Measurements from ENCODE around the gene NUP210L. TPM values are rescaled to one million over a fixed set of nuclear protein-coding genes. Genes with fewer than 3 reads are reported as not detected.
A peak's percentile ranks its signal among the peaks of the same experiment; 100 is the strongest.

NUP210L gene
- total RNA-seq, 2 donors from 2014 or later: 0.07 to 0.11 TPM

GRCh38 chr1:153957744-153958110 lies 197.1 kb downstream of the NUP210L start:
- peak overlapping the region; percentile 96 for H3K27ac Mint-ChIP-seq
- peaks cover 33% of the 10 kb centered on the region for H3K4me1 Mint-ChIP-seq
- peak overlapping the region; percentile 98 for H3K4me3 Mint-ChIP-seq
- Histone ChIP-seq H3K27ac (ENCODE audit: low read depth, low read length) (peak overlapping the region; percentile 63), H3K9me3 (ENCODE audit: control insufficient read depth, low read length) (no peaks in the 10 kb centered on the region), H3K9ac (ENCODE audit: extremely low read depth, low read length, poor library complexity, severe bottlenecking) (peak overlapping the region; percentile 77), H3K4me3 (ENCODE audit: low read length) (peak overlapping the region; percentile 98), H3K4me1 (ENCODE audit: control insufficient read depth, insufficient read depth, low read length) (no peaks in the 10 kb centered on the region), H3K36me3 (ENCODE audit: control insufficient read depth, insufficient read depth, low read length) (peaks cover 19% of the 10 kb centered on the region), H3K27me3 (ENCODE audit: control insufficient read depth, insufficient read depth, low read length, poor library complexity, severe bottlenecking) (no peaks in the 10 kb centered on the region)
- no peak for TF ChIP-seq CTCF (conservative IDR thresholded peaks at IDR 0.05)
- H3K27me3 Mint-ChIP-seq (ENCODE audit: insufficient read depth): no peaks in the 10 kb centered on the region
- no peak for DNase-seq
- H3K9me3 Mint-ChIP-seq: no peaks in the 10 kb centered on the region
- WGBS, 2 experiments (ENCODE audit: insufficient coverage in 1 of 2, insufficient read length in 1 of 2): 0% methylated on average over 5 to 13 of the region's 13 CpGs
- H3K36me3 Mint-ChIP-seq (ENCODE audit: low read depth): peaks cover 28% of the 10 kb centered on the region

- no peaks in the 10 kb centered on the region for H3K9me3 Mint-ChIP-seq
- H3K27me3 Mint-ChIP-seq (ENCODE audit: insufficient read depth): no peaks in the 10 kb centered on the region
- Histone ChIP-seq H3K4me1 (ENCODE audit: control insufficient read depth, insufficient read depth, low read length) (no peaks in the 10 kb centered on the region), H3K9me3 (ENCODE audit: control insufficient read depth, low read length) (no peaks in the 10 kb centered on the region), H3K27ac (ENCODE audit: low read depth, low read length) (no peak overlapping the region), H3K27me3 (ENCODE audit: control insufficient read depth, insufficient read depth, low read length, poor library complexity, severe bottlenecking) (no peaks in the 10 kb centered on the region), H3K4me3 (ENCODE audit: low read length) (peak overlapping the region; percentile 98), H3K36me3 (ENCODE audit: control insufficient read depth, insufficient read depth, low read length) (peaks cover 25% of the 10 kb centered on the region), H3K9ac (ENCODE audit: extremely low read depth, low read length, poor library complexity, severe bottlenecking) (peak overlapping the region; percentile 77)
- H3K4me3 Mint-ChIP-seq: peak overlapping the region; percentile 98
- H3K36me3 Mint-ChIP-seq (ENCODE audit: low read depth): peaks cover 32% of the 10 kb centered on the region
- TF ChIP-seq CTCF (conservative IDR thresholded peaks at IDR 0.05): no peak
- H3K4me1 Mint-ChIP-seq: peaks cover 29% of the 10 kb centered on the region
- no peak for DNase-seq
- H3K27ac Mint-ChIP-seq: peak overlapping the region; percentile 96
- 20 to 37% methylated on average over 2 to 5 of the region's 6 CpGs for WGBS, 2 experiments (ENCODE audit: insufficient coverage in 1 of 2, insufficient read length in 1 of 2)
These were observed 197.7 kb downstream of the NUP210L start for GRCh38 chr1:153956997-153957715.

- Mint-ChIP-seq H3K4me3 (no peak overlapping the region), H3K9me3 (no peaks in the 10 kb centered on the region), H3K4me1 (peaks cover 18% of the 10 kb centered on the region), H3K27ac (no peak overlapping the region), H3K36me3 (ENCODE audit: low read depth) (peaks cover 32% of the 10 kb centered on the region), H3K27me3 (ENCODE audit: insufficient read depth) (no peaks in the 10 kb centered on the region)
- no peaks in the 10 kb centered on the region for H3K27me3 ChIP-seq (ENCODE audit: control insufficient read depth, insufficient read depth, low read length, poor library complexity, severe bottlenecking)
- no peak overlapping the region for H3K27ac ChIP-seq (ENCODE audit: low read depth, low read length)
- DNase-seq: no peak
- peaks cover 28% of the 10 kb centered on the region for H3K36me3 ChIP-seq (ENCODE audit: control insufficient read depth, insufficient read depth, low read length)
- TF ChIP-seq CTCF (conservative IDR thresholded peaks at IDR 0.05): no peak
- H3K9ac ChIP-seq (ENCODE audit: extremely low read depth, low read length, poor library complexity, severe bottlenecking): no peak overlapping the region
- no peaks in the 10 kb centered on the region for H3K9me3 ChIP-seq (ENCODE audit: control insufficient read depth, low read length)
- 94 to 99% methylated on average over 6 to 10 of the region's 10 CpGs for WGBS, 2 experiments (ENCODE audit: insufficient coverage in 1 of 2, insufficient read length in 1 of 2)
- no peaks in the 10 kb centered on the region for H3K4me1 ChIP-seq (ENCODE audit: control insufficient read depth, insufficient read depth, low read length)
- H3K4me3 ChIP-seq (ENCODE audit: low read length): no peak overlapping the region
These were observed 200.0 kb downstream of the NUP210L start for GRCh38 chr1:153954826-153955225.

Data from endodermal cell (in vitro differentiated cells).